B cell (primary cell): ENCODE measurements around the gene GPR61.

Experiments
- CTCF ChIP-seq: fragments of 200-600 bp; IDR thresholded peaks from one replicate; pipeline ENCODE4 v1.8.0; 2022; ENCODE audit warnings: antibody characterized with exemption, mild to moderate bottlenecking
- EZH2 ChIP-seq: IDR thresholded peaks from 2 replicates; pipeline ENCODE4 v1.6.1; 2012; ENCODE audit warnings: borderline replicate concordance, low read depth, mild to moderate bottlenecking, moderate library complexity, low read length; ENCODE audit not compliant: insufficient read depth, poor library complexity, severe bottlenecking

GRCh38 chr1:109586055-109586454, 46.4 kb downstream of the GPR61 start:
- TF ChIP-seq CTCF, result no peak
- no peak for TF ChIP-seq EZH2
